Measurements from ENCODE around the gene POC1B.

- TF ChIP-seq CTCF (IDR thresholded peaks at IDR 0.05) (no peak), POLR2AphosphoS5 (IDR thresholded peaks at IDR 0.05) (no peak)
Measured at GRCh38 chr12:89506050-89506449, 19.8 kb downstream of the POC1B start.
